Measurements from ENCODE around the gene PRICKLE1.

The PRICKLE1 gene

DNA sequence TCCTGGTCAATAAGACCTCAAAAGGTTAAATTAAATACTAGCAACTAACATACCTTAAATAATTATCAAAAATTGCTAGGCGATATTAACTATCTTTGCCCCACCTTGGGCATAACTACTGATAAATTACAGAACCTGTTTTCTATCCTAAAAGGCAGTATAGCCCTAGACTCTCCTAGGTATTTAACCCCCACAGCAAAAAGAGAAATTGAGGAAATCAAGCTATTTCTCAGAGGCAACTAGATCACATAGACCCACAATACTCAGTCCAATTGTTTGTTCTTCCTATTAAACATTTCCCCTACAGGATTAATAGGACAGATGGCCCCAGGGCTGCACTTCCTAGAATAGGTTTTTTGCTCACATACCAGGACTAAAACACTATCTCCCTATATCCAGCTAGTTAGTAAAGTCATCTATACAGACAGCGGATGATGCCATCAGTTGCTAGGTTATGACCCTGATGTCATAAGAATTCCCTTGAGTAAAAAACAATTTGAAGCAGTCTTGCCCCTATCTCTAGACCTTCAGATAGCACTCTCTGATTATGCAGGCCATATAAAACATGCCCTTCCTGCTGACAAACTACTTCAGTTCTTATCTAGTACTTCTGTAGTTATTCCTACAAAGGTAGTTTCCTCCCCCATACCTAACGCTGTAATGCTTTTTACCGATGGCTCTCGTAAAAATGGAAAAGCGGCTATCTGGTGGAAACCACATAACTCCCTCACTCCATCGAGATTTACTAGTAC lies 145.2 kb downstream of the PRICKLE1 start:
- no peak overlapping the region for H3K9ac ChIP-seq (ENCODE audit: low read depth, low read length)
- H3K4me2 ChIP-seq (ENCODE audit: low read length) = no peak overlapping the region
- H3K4me1 ChIP-seq (ENCODE audit: control insufficient read depth, insufficient read depth, low read length) = peaks cover 7% of the 10 kb centered on the region
- no peaks in the 10 kb centered on the region for H3K27me3 ChIP-seq (ENCODE audit: control insufficient read depth, insufficient read depth, low read length)
- H3K36me3 ChIP-seq (ENCODE audit: insufficient read depth, low read length) = peaks cover 28% of the 10 kb centered on the region
- H3K4me3 ChIP-seq (ENCODE audit: low read length) = no peak overlapping the region
- H3K9me3 ChIP-seq (replicated peaks; ENCODE audit: low read length) = no peaks in the 10 kb centered on the region

DNA sequence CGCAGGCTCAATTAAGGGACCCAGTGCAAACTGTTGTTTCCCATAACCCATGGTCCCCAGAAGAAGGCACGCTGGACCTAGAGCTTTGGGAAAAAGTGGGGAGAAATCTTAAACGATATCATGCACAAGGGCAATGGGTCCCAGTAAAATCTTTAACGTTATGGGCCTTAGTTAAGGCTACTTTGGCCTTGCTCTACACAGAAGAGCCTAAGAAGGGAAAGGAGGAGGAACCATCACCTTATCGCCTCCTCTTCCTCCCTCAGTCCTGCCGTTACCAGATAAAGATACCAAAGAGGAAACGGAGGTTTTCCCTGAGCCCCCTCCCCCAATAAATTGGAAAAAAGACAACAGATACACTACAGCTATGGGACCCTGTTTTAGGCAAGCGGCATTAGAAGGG lies 146.7 kb downstream of the PRICKLE1 start:
- Histone ChIP-seq H3K4me3 (ENCODE audit: low read length) (no peak overlapping the region), H3K4me2 (ENCODE audit: low read length) (no peak overlapping the region), H3K27me3 (ENCODE audit: control insufficient read depth, insufficient read depth, low read length) (no peaks in the 10 kb centered on the region), H3K9ac (ENCODE audit: low read depth, low read length) (no peak overlapping the region), H3K36me3 (ENCODE audit: insufficient read depth, low read length) (peaks cover 19% of the 10 kb centered on the region), H3K9me3 (replicated peaks; ENCODE audit: low read length) (no peaks in the 10 kb centered on the region), H3K4me1 (ENCODE audit: control insufficient read depth, insufficient read depth, low read length) (peaks cover 7% of the 10 kb centered on the region)

DNA sequence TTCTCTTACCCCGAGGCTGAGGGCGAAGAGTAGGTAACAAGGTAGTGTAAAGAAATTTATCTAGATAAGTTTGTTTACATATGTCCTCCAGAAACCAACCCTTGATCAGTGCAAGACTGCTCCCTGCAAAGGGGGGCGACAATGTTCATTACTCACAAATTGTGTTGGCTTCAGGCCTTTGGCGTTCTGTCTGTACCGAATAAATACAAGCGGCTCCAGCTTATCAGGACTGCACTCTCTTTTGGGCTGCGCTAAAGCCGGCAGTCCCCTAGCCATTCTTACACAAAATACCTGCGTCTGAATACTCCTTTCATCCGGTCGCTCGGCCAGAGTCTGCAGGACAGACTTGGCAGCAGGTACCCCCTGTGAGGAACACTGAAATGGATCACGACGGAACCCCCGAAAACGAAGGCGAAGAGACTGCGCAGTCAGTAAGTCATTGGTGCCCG lies 147.2 kb downstream of the PRICKLE1 start:
- no peaks in the 10 kb centered on the region for H3K27me3 ChIP-seq (ENCODE audit: control insufficient read depth, insufficient read depth, low read length)
- no peak overlapping the region for H3K9ac ChIP-seq (ENCODE audit: low read depth, low read length)
- H3K9me3 ChIP-seq (replicated peaks; ENCODE audit: low read length) = no peaks in the 10 kb centered on the region
- H3K4me2 ChIP-seq (ENCODE audit: low read length) = no peak overlapping the region
- H3K4me3 ChIP-seq (ENCODE audit: low read length) = no peak overlapping the region
- peaks cover 19% of the 10 kb centered on the region for H3K36me3 ChIP-seq (ENCODE audit: insufficient read depth, low read length)
- peaks cover 3% of the 10 kb centered on the region for H3K4me1 ChIP-seq (ENCODE audit: control insufficient read depth, insufficient read depth, low read length)

DNA sequence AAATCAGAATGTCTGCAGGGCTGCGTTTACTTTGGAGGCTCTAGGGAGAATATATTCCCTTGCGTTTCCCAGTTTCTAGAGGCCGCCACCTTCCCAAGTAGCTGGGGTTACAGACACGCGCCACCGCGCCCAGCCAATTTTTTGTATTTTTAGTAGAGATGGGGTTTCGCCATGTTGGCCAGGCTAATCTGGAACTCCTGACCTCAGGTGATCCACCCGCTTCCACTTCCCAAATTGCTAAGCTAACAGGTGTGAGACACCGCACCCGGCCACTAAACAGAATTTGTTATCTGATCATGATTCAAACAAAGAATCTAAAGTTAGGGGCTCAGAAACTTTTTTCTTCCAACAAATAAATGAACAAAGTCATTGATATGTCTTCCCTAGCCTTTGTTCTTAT lies 148.9 kb downstream of the PRICKLE1 start:
- Histone ChIP-seq H3K36me3 (ENCODE audit: insufficient read depth, low read length) (peaks cover 12% of the 10 kb centered on the region), H3K4me3 (ENCODE audit: low read length) (no peak overlapping the region), H3K9me3 (replicated peaks; ENCODE audit: low read length) (no peaks in the 10 kb centered on the region), H3K27me3 (ENCODE audit: control insufficient read depth, insufficient read depth, low read length) (no peaks in the 10 kb centered on the region), H3K4me1 (ENCODE audit: control insufficient read depth, insufficient read depth, low read length) (no peaks in the 10 kb centered on the region), H3K4me2 (ENCODE audit: low read length) (no peak overlapping the region), H3K9ac (ENCODE audit: low read depth, low read length) (no peak overlapping the region)

DNA sequence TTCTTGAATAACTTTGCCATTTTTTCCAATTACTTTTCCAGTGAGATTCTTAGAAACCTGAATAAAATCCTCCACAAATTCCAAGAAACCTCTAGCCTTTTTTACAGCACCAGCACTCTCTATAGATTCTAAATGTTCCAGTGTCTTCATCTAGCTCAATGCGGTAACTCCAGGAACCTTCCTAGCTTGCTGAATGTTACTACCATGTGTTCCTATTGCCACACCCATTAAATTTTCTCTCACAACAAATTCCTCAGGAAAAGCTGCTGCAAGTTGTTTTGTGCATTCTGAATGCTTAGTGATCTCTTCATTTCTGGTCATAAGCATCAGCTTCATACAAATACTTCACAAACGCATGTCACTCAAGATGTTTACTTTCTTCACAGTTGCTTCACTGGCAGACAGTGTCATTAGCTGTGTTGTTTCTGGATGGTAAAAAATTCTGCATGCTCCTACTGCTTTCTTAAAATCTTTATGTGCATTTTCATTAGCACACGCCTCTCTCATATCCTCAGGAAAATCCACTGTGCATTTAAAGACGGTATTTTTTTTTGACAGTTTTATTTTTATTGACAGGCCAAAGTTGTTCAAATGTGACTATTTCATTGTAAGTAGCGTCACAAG lies 156.9 kb downstream of the PRICKLE1 start:
- H3K9me3 ChIP-seq (replicated peaks; ENCODE audit: low read length) = no peaks in the 10 kb centered on the region
- no peaks in the 10 kb centered on the region for H3K4me1 ChIP-seq (ENCODE audit: control insufficient read depth, insufficient read depth, low read length)
- no peaks in the 10 kb centered on the region for H3K27me3 ChIP-seq (ENCODE audit: control insufficient read depth, insufficient read depth, low read length)
- peaks cover 20% of the 10 kb centered on the region for H3K36me3 ChIP-seq (ENCODE audit: insufficient read depth, low read length)
- no peak overlapping the region for H3K4me3 ChIP-seq (ENCODE audit: low read length)
- no peak overlapping the region for H3K9ac ChIP-seq (ENCODE audit: low read depth, low read length)
- no peak overlapping the region for H3K4me2 ChIP-seq (ENCODE audit: low read length)

DNA sequence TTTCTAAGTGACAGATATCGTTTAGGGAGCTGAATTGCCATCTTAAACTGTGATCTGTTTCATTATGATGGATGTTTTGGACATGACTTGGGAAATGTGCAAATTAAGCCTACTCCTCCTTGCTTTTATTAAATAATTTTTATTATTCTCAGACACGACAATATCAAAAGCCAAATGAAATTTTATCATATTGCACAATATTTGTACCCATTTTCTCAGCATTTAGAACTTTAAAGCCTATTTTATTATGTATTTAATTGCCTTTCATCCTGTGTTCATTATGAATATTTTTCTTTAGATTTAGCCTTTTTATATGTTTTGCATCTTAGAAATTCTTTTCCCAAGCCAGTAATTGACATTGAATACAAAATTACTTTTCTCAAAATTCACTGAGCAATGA lies 160.7 kb downstream of the PRICKLE1 start:
- Histone ChIP-seq H3K9me3 (replicated peaks; ENCODE audit: low read length) (no peaks in the 10 kb centered on the region), H3K9ac (ENCODE audit: low read depth, low read length) (no peak overlapping the region), H3K4me3 (ENCODE audit: low read length) (no peak overlapping the region), H3K36me3 (ENCODE audit: insufficient read depth, low read length) (peaks cover 20% of the 10 kb centered on the region), H3K27me3 (ENCODE audit: control insufficient read depth, insufficient read depth, low read length) (no peaks in the 10 kb centered on the region), H3K4me1 (ENCODE audit: control insufficient read depth, insufficient read depth, low read length) (peaks cover 6% of the 10 kb centered on the region), H3K4me2 (ENCODE audit: low read length) (no peak overlapping the region)

GRCh38 chr12:42426746-42427145 lies 162.8 kb downstream of the PRICKLE1 start:
- H3K27me3 ChIP-seq (ENCODE audit: control insufficient read depth, insufficient read depth, low read length) = no peaks in the 10 kb centered on the region
- no peak overlapping the region for H3K4me3 ChIP-seq (ENCODE audit: low read length)
- no peaks in the 10 kb centered on the region for H3K9me3 ChIP-seq (replicated peaks; ENCODE audit: low read length)
- peaks cover 23% of the 10 kb centered on the region for H3K4me1 ChIP-seq (ENCODE audit: control insufficient read depth, insufficient read depth, low read length)
- H3K9ac ChIP-seq (ENCODE audit: low read depth, low read length) = no peak overlapping the region
- peaks cover 9% of the 10 kb centered on the region for H3K36me3 ChIP-seq (ENCODE audit: insufficient read depth, low read length)
- no peak overlapping the region for H3K4me2 ChIP-seq (ENCODE audit: low read length)

GRCh38 chr12:42422785-42423184 lies 166.8 kb downstream of the PRICKLE1 start:
- H3K4me1 ChIP-seq (ENCODE audit: control insufficient read depth, insufficient read depth, low read length) = peaks cover 26% of the 10 kb centered on the region
- H3K9me3 ChIP-seq (replicated peaks; ENCODE audit: low read length) = no peaks in the 10 kb centered on the region
- no peaks in the 10 kb centered on the region for H3K27me3 ChIP-seq (ENCODE audit: control insufficient read depth, insufficient read depth, low read length)
- H3K4me3 ChIP-seq (ENCODE audit: low read length) = no peak overlapping the region
- H3K9ac ChIP-seq (ENCODE audit: low read depth, low read length) = peak overlapping the region; percentile 29
- H3K4me2 ChIP-seq (ENCODE audit: low read length) = peak overlapping the region; percentile 50
- H3K36me3 ChIP-seq (ENCODE audit: insufficient read depth, low read length) = no peaks in the 10 kb centered on the region

DNA sequence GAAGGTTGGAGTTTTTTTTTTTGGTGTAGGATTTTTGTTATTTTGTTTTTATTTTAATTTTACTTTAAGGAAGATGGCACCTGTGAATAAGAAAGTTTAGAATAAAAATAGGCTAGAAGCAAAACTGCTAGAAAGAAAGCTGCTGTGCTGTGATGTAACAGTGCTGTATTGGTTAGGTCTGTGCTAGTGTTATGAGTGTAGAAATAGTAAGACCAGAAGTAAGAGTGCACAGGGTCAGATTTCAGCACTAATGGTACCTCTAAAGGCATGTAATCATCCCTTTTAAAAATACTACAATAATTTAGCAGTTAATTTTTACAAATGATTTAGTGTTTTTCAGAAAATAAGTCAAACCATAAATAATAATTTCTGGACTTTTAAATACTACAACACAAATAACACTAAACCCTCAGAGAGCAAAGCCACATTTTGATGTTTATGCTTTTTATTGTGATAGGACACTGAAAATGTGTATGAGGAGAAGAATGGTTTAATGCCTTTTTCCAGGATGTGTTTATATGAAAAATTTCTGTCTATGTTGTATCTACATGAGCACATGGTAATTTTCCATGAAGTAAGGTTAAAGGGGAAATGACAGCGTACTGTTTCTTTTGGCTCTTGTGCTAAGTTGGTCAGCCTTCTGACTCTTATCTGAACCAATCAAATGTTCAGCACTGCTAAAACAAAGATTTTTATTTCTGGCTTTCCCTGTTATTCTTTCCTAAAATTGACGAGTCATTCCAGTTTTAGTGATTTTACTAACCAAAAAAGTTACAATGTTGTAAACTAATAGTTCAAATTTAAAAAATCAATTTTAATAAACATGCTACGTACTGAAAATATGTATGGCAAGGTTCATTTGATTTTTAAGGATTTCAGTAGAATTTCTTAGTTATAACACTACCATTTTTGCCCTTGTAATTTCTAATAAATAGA lies 167.4 kb downstream of the PRICKLE1 start:
- H3K27me3 ChIP-seq (ENCODE audit: control insufficient read depth, insufficient read depth, low read length) = no peaks in the 10 kb centered on the region
- no peaks in the 10 kb centered on the region for H3K36me3 ChIP-seq (ENCODE audit: insufficient read depth, low read length)
- peak overlapping the region; percentile 50 for H3K4me2 ChIP-seq (ENCODE audit: low read length)
- H3K4me1 ChIP-seq (ENCODE audit: control insufficient read depth, insufficient read depth, low read length) = peaks cover 26% of the 10 kb centered on the region
- no peak overlapping the region for H3K4me3 ChIP-seq (ENCODE audit: low read length)
- peak overlapping the region; percentile 29 for H3K9ac ChIP-seq (ENCODE audit: low read depth, low read length)
- H3K9me3 ChIP-seq (replicated peaks; ENCODE audit: low read length) = no peaks in the 10 kb centered on the region

DNA sequence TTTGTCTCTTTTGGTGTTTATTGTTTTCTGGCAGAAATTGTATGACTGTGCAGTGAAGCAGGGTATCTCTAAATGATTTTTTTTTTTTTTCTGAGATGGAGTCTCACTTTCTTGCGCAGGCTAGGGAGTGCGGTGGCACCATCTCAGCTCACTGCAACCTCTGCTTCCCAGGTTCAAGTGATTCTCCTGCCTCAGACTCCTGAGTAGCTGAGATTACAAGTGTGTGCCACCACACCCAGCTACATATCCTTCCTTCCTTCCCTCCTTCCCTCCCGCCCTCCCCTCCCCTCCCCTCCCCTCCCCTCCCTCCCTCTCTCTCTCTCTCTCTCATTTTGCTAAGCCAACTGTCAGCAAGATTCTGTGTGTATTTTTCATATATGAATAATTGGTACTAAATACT lies 169.2 kb downstream of the PRICKLE1 start:
- no peaks in the 10 kb centered on the region for H3K9me3 ChIP-seq (replicated peaks; ENCODE audit: low read length)
- peaks cover 20% of the 10 kb centered on the region for H3K4me1 ChIP-seq (ENCODE audit: control insufficient read depth, insufficient read depth, low read length)
- no peak overlapping the region for H3K4me2 ChIP-seq (ENCODE audit: low read length)
- no peaks in the 10 kb centered on the region for H3K27me3 ChIP-seq (ENCODE audit: control insufficient read depth, insufficient read depth, low read length)
- H3K4me3 ChIP-seq (ENCODE audit: low read length) = no peak overlapping the region
- no peak overlapping the region for H3K9ac ChIP-seq (ENCODE audit: low read depth, low read length)
- peaks cover 1% of the 10 kb centered on the region for H3K36me3 ChIP-seq (ENCODE audit: insufficient read depth, low read length)

DNA sequence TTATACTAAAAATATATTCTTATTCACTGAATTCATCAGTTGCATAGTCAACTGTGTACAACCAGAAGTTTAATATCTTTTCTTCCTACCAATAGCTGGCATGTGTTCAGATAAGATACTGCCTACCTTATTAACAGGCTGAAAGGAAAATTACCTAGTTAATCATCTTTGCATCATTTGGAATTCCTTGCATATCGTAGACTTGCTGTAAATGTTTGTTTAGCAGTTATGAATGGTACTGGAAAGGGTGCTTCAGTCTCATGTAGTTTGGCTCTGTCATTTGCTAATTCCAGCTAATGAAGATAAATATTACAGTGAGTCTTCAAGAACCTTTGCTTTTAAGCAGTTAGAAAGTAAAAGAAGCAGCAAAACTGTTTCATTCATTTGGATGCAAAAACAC lies 179.2 kb downstream of the PRICKLE1 start:
- Histone ChIP-seq H3K27me3 (ENCODE audit: control insufficient read depth, insufficient read depth, low read length) (no peaks in the 10 kb centered on the region), H3K4me1 (ENCODE audit: control insufficient read depth, insufficient read depth, low read length) (no peaks in the 10 kb centered on the region), H3K9me3 (replicated peaks; ENCODE audit: low read length) (no peaks in the 10 kb centered on the region), H3K36me3 (ENCODE audit: insufficient read depth, low read length) (peaks cover 2% of the 10 kb centered on the region), H3K4me3 (ENCODE audit: low read length) (no peak overlapping the region), H3K4me2 (ENCODE audit: low read length) (no peak overlapping the region), H3K9ac (ENCODE audit: low read depth, low read length) (no peak overlapping the region)

Data from skeletal muscle satellite cell (primary cell).